ENCODE results near the gene GNE. TPM values are rescaled to one million over a fixed set of nuclear protein-coding genes. Genes with fewer than 3 reads are reported as not detected.
"Not testable (repeated sequence)": the region's sequence is repeated elsewhere in the genome, so short reads cannot be mapped to it uniquely, and the experiment has no call there.

Gene GNE
- total RNA-seq, 1 experiment from 2014 or later: 8.4 TPM

DNA sequence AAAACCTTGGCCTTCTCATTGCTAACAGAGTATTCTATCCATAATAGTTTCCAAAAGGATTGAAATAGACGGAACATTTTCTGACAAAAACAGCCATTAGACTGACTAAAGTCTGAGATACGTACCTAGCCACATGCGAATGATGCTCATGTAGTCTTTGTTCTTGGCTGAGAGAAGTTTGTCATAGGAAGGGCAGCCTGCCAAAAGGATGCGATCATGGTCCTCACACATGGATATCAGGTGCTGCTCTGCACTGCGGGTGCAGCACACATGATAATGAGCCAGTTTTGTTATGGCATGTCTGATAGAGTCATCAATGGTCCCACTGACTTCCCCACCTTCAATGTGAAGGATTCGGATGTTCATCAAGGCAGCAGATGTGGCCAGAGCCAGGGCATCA is 12.3 kb downstream of the GNE start:
- no peak for TF ChIP-seq TCF7L2 (IDR thresholded peaks at IDR 0.05; ENCODE audit: borderline replicate concordance, extremely low read depth, insufficient read depth, insufficient read length)
- no peak for TF ChIP-seq RAD21 (IDR thresholded peaks at IDR 0.05; ENCODE audit: low read depth)
- TF ChIP-seq, protein P1, sequence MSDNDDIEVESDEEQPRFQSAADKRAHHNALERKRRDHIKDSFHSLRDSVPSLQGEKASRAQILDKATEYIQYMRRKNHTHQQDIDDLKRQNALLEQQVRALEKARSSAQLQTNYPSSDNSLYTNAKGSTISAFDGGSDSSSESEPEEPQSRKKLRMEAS (IDR thresholded peaks at IDR 0.05): no peak
- intact Hi-C loops (cut with micrococcal nuclease): no loop called here
- ChIA-PET RAD21 (ENCODE audit: low non-redundant PET in 1 of 2, low total read pairs in 2 of 2, uncharacterized antibody in 2 of 2, unreplicated experiment in 2 of 2) (no interaction called here), CTCF (interaction anchor here (1.0 kb wide), 1 partner anchor 83 kb away, joined by 3 read pairs; no protein-coding TSS in a partner anchor), POLR2A (no interaction called here)
- Histone ChIP-seq H3K4me1 (ENCODE audit: control insufficient read depth in 1 of 2, insufficient read depth in 2 of 2, low read length in 2 of 2) (no peaks in the 10 kb centered on the region), H3K79me2 (ENCODE audit: insufficient read depth, low read length) (no peaks in the 10 kb centered on the region; the same call in 1 of the 2 replicates), H4K20me1 (ENCODE audit: insufficient read depth) (no peaks in the 10 kb centered on the region), H3K4me3 (replicated peaks in 1 of 2; ENCODE audit: low read depth in 1 of 2, low read length in 2 of 2) (no peak overlapping the region), H3K36me3 (ENCODE audit: control insufficient read depth in 1 of 2, insufficient read depth in 2 of 2, low read length in 2 of 2) (peaks cover 0 to 3% of the 10 kb centered on the region in 2 experiments; a peak in 2 of 4 replicates), H3K9me2 (ENCODE audit: insufficient read depth) (no peaks in the 10 kb centered on the region), H3K4me2 (ENCODE audit: low read length) (no peak overlapping the region), H3K27me3 (ENCODE audit: insufficient read depth, low read length) (no peaks in the 10 kb centered on the region), H3K9me3 (ENCODE audit: control insufficient read depth in 1 of 2, insufficient read depth in 1 of 2, low read depth in 1 of 2, low read length in 2 of 2) (no peaks in the 10 kb centered on the region), H3K9ac (ENCODE audit: low read length) (no peak overlapping the region), H2AFZ (ENCODE audit: low read depth, low read length, poor library complexity, severe bottlenecking) (no peak overlapping the region), H3K27ac (ENCODE audit: low read depth, low read length) (no peak overlapping the region)
- DNase-seq (ENCODE audit: low read depth, low spot score): no peak
- no peak for ATAC-seq
- BruUV-seq (replicated peaks): no TSS peak

DNA sequence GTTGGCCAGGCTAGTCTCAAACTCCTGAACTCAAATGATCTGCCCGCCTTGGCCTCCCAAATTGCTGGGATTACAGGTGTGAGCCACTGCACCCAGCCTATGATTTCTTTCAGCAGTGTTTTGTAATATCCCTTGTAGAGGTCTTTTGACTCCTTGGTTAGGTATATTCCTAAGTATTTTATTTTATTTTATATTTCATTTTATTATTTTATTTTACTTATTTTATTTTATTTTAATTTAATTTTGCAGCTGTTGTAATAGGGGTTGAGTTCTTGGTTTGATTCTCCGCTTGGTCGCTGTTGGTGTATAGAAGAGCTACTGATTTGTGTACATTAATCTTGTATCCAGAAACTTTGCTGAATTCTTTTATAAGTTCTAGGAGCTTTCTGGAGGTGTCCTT is 18.6 kb downstream of the GNE start:
- H3K9me3 ChIP-seq (ENCODE audit: control insufficient read depth in 1 of 2, insufficient read depth in 1 of 2, low read depth in 1 of 2, low read length in 2 of 2); H4K20me1 ChIP-seq (ENCODE audit: insufficient read depth); ATAC-seq; H2AFZ ChIP-seq (ENCODE audit: low read depth, low read length, poor library complexity, severe bottlenecking); RAD21 ChIA-PET (ENCODE audit: low non-redundant PET in 1 of 2, low total read pairs in 2 of 2, uncharacterized antibody in 2 of 2, unreplicated experiment in 2 of 2); CTCF ChIA-PET; H3K79me2 ChIP-seq (ENCODE audit: insufficient read depth, low read length); intact Hi-C loops (cut with micrococcal nuclease); H3K27ac ChIP-seq (ENCODE audit: low read depth, low read length); H3K9me2 ChIP-seq (ENCODE audit: insufficient read depth); H3K9ac ChIP-seq (ENCODE audit: low read length); BruUV-seq (replicated peaks); H3K36me3 ChIP-seq (ENCODE audit: control insufficient read depth in 1 of 2, insufficient read depth in 2 of 2, low read length in 2 of 2); H3K4me3 ChIP-seq (replicated peaks in 1 of 2; ENCODE audit: low read depth in 1 of 2, low read length in 2 of 2); H3K27me3 ChIP-seq (ENCODE audit: insufficient read depth, low read length); DNase-seq (ENCODE audit: low read depth, low spot score); H3K4me1 ChIP-seq (ENCODE audit: control insufficient read depth in 1 of 2, insufficient read depth in 2 of 2, low read length in 2 of 2); H3K4me2 ChIP-seq (ENCODE audit: low read length); POLR2A ChIA-PET: not testable (repeated sequence)

DNA sequence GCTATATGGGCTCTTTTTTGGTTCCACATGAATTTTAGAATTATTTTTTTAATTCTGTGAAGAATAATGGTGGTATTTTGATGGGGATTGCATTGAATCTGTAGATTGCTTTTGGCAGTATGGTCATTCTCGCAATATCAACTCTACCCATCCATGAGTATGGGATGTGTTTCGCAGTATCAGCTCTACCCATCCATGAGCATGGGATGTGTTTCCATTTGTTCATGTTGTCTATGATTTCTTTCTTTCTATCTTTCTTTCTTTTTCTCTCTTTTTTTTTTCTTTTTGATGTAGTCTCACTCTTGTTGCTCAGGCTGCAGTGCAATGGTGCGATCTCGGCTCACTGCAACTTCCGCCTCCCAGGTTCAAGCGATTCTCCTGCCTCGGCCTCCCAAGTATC is 19.0 kb downstream of the GNE start:
- ATAC-seq; H3K4me1 ChIP-seq (ENCODE audit: control insufficient read depth in 1 of 2, insufficient read depth in 2 of 2, low read length in 2 of 2); CTCF ChIA-PET: not testable (repeated sequence)

More for the DNA sequence above, 19.0 kb downstream of the GNE start:
- H3K4me2 ChIP-seq (ENCODE audit: low read length); H3K79me2 ChIP-seq (ENCODE audit: insufficient read depth, low read length); H2AFZ ChIP-seq (ENCODE audit: low read depth, low read length, poor library complexity, severe bottlenecking); POLR2A ChIA-PET; H3K27me3 ChIP-seq (ENCODE audit: insufficient read depth, low read length); H3K9me3 ChIP-seq (ENCODE audit: control insufficient read depth in 1 of 2, insufficient read depth in 1 of 2, low read depth in 1 of 2, low read length in 2 of 2); H3K27ac ChIP-seq (ENCODE audit: low read depth, low read length); H3K4me3 ChIP-seq (replicated peaks in 1 of 2; ENCODE audit: low read depth in 1 of 2, low read length in 2 of 2); DNase-seq (ENCODE audit: low read depth, low spot score); H3K9ac ChIP-seq (ENCODE audit: low read length); RAD21 ChIA-PET (ENCODE audit: low non-redundant PET in 1 of 2, low total read pairs in 2 of 2, uncharacterized antibody in 2 of 2, unreplicated experiment in 2 of 2); H3K9me2 ChIP-seq (ENCODE audit: insufficient read depth); H3K36me3 ChIP-seq (ENCODE audit: control insufficient read depth in 1 of 2, insufficient read depth in 2 of 2, low read length in 2 of 2); intact Hi-C loops (cut with micrococcal nuclease); H4K20me1 ChIP-seq (ENCODE audit: insufficient read depth); BruUV-seq (replicated peaks): not testable (repeated sequence)
